Ishikawa (cell line): ENCODE data around the gene SCARF1.

ENCODE experiments used
- CEBPB ChIP-seq: IDR thresholded peaks from 2 replicates; pipeline ENCODE4 v1.6.1; 2012
- CREB1 ChIP-seq: IDR thresholded peaks from 2 replicates; pipeline ENCODE4 v1.6.1; 2012; ENCODE audit warnings: low read depth
- EGR1 ChIP-seq: IDR thresholded peaks from 2 replicates; pipeline ENCODE4 v1.6.1; 2012
- EP300 ChIP-seq: IDR thresholded peaks from 2 replicates; pipeline ENCODE4 v1.6.1; 2012; ENCODE audit warnings: borderline replicate concordance
- FOXM1 ChIP-seq: IDR thresholded peaks from 2 replicates; pipeline ENCODE4 v1.6.1; 2012; ENCODE audit warnings: low read depth, borderline replicate concordance
- MAX ChIP-seq: IDR thresholded peaks from 2 replicates; pipeline ENCODE4 v1.6.1; 2012
- NFIC ChIP-seq: IDR thresholded peaks from 2 replicates; pipeline ENCODE4 v1.6.1; 2012
- RAD21 ChIP-seq: IDR thresholded peaks from 2 replicates; pipeline ENCODE4 v1.6.1; 2012; ENCODE audit warnings: low read depth
- REST ChIP-seq: IDR thresholded peaks from 2 replicates; pipeline ENCODE4 v1.6.1; 2012; ENCODE audit warnings: low read depth, mild to moderate bottlenecking
- TAF1 ChIP-seq: IDR thresholded peaks from 2 replicates; pipeline ENCODE4 v1.6.1; 2012; ENCODE audit warnings: low read depth, mild to moderate bottlenecking
- TCF12 ChIP-seq: IDR thresholded peaks from 2 replicates; pipeline ENCODE4 v1.6.1; 2012; ENCODE audit warnings: low read depth
- TEAD4 ChIP-seq: IDR thresholded peaks from 2 replicates; pipeline ENCODE4 v1.6.1; 2012
- YY1 ChIP-seq: IDR thresholded peaks from 2 replicates; pipeline ENCODE4 v1.6.1; 2012; ENCODE audit warnings: low read depth
- ZBTB7A ChIP-seq: IDR thresholded peaks from 2 replicates; pipeline ENCODE4 v1.6.1; 2012; ENCODE audit warnings: low read depth
- TF ChIP-seq, protein P1 (sequence below): IDR thresholded peaks from 2 replicates; pipeline ENCODE4 v1.6.1; 2012

The SCARF1 gene

DNA sequence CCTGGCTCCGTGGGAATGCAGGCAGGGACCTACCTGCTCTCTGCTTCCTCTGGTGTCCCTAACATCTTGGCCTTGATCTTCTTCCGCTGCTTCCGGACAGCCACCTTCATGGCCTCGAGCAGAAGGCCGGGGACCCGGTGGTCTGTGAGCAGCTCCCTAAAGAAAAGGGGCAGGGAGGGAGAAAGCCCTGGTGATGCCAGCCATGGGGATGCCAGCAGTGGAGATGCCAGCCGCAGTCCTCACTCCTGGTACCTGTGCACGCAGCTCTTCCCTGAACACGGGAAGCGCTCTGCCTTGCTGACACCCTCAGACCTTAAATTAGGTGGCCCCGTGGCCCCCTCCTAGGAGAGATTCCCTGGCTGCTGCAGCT is 2.3 kb upstream of the SCARF1 start:
- TF ChIP-seq REST, result no peak

GRCh38 chr17:1646199-1646875 is 805 bp upstream of the SCARF1 start:
- TF ChIP-seq TEAD4 (no peak), EP300 (no peak), EGR1 (no peak), YY1 (no peak), NFIC (no peak), TAF1 (no peak), FOXM1 (no peak), CEBPB (no peak), ZBTB7A (no peak), RAD21 (no peak), REST (no peak), TCF12 (no peak), MAX (no peak), CREB1 (no peak)
- TF ChIP-seq, protein P1, sequence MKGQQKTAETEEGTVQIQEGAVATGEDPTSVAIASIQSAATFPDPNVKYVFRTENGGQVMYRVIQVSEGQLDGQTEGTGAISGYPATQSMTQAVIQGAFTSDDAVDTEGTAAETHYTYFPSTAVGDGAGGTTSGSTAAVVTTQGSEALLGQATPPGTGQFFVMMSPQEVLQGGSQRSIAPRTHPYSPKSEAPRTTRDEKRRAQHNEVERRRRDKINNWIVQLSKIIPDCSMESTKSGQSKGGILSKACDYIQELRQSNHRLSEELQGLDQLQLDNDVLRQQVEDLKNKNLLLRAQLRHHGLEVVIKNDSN, result no peak

DNA sequence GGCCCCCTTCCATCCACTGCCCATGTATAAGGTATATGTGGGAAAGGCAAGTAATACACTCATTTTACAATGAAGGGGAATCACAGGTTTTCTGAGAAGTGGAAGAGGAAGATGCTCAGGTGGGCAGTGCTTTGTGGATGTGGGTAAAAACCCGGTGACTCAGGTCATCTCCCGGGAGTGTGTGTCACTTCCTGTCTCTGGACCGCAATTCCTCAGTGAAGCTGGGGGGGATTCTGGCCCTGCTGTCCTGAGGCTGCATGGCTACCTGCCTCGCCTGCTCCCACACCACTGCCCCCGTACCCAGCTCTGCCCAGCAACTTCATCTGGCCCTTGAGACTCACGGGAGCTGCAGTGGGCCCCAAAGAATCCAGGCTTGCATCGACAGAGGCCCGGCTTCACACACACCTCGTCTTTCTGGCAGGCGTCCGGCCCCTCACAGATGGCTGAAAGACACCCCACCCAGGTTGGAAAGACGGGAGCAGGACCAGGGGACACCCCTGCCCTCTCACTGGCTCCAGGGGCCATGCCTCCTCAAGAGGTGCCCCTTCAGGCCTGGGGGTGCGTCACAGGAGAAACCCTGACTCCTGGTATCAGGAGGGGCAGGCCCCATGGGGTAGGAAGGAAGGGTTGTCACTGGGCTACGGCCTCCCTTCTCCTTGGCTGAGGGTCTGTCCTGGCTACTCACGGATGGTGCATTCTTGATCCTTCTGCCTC is 882 bp downstream of the SCARF1 start:
- TF ChIP-seq ZBTB7A, result no peak
- no peak for TF ChIP-seq REST
- no peak for TF ChIP-seq EP300
- TF ChIP-seq MAX, result no peak
- no peak for TF ChIP-seq NFIC
- no peak for TF ChIP-seq YY1
- TF ChIP-seq, protein P1, result no peak
- TF ChIP-seq CREB1, result no peak
- TF ChIP-seq FOXM1, result no peak

DNA sequence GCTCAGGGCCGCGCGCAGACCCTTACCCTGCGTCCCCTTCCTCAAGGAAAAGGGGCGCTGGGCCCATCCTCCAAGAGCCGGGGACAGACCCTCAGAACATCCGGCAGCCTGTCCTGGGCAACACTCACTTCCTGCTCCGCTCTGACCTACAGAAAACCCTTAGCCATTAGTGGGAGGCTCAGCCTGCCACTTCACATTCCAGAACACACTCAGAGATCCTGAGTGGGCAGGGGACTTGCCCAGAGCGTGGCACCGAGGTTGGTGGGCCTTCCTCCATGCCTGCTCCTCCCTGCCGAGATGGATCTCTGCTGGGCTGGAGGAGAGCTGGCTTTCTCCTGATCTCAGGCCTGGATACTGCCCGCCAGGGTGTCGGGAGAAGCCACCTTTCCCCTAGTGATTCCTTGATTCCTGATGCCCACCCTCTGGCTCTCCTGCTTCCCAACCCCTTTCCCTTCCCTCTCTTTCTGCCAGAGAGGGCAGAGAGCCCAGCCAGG is 1.5 kb downstream of the SCARF1 start:
- TF ChIP-seq CREB1 (no peak), TAF1 (no peak), FOXM1 (no peak), CEBPB (no peak), REST (no peak), EP300 (no peak), MAX (no peak), NFIC (no peak), EGR1 (no peak), YY1 (no peak), ZBTB7A (no peak)
